ENCODE measurements around the gene YIPF5. TPM values are rescaled to one million over a fixed set of nuclear protein-coding genes. Genes with fewer than 3 reads are reported as not detected.

Gene YIPF5
- total RNA-seq (10 to 100 TPM; 57.6 to 64.8 TPM), total RNA-seq (45.0 to 293 (median 73.3) reads per million in 172 experiments)
- 21.4 TPM for polyA plus RNA-seq (2013, experiment 1 of 2)
- 25.8 TPM for polyA plus RNA-seq (2013, experiment 2 of 2)

DNA sequence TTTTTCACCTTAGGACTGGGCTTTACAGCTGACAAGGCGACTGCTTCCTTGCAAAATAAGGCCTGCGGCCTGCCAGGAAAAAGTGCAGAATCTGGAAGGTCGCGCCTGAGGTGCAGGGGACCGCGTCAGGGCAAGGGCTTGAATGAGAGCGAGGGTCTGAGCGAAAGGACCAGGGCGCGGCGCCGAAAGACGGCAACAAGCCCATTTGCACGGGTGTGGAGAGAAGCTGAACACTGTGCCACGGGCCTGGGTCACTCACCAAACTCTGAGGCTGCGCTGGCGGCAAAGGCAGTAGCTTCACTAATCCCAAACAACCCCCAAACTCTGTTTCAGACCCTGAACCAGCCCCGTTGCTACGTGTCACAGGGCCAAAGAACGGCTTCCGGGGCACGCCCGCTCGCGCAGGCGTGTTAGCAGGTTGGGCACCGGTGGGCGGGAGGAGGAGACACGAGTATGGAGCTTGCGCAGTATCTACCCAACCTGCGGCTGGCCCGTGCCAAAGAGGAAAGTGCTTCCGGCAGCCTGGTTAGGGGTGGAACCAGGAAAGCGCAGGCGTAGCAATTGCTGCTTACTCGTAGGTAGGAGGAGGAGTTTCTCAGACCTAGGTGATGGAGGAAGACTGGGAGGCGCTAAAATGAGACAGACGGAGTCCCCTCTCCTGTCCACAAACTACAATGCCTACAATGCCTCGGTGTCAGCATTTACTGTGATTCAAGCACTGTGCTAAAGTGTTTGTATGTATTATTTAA lies at the start of gene YIPF5, which contains the start of gene KCTD16:
Gene YIPF5 (minus strand): TSS at position 384 of the 749 bp plus-strand sequence. CDS start 704 bp downstream, outside the sequence.
Gene KCTD16 (plus strand): TSS at position 598 of the 749 bp plus-strand sequence.
- H3K4me3 Mint-ChIP-seq: peak within 1 kb of the TSS; percentile 95
- intact Hi-C loops (cut with DNase I, micrococcal nuclease): loop anchor here (1.0 to 5.0 kb wide), 3 partner anchors 14 to 1403 kb away; no protein-coding TSS in a partner anchor
- Histone ChIP-seq H3K4me1 (ENCODE audit: insufficient read depth, low read length) (peaks cover 11% of the 10 kb centered on the region), H3K4me3 (ENCODE audit: low read length) (peak within 1 kb of the TSS; percentile 79), H3K9me3 (ENCODE audit: control insufficient read depth in 1 of 2, insufficient read depth in 1 of 2, low read length in 2 of 2) (no peaks in the 10 kb centered on the region), H3K27ac (ENCODE audit: low read depth in 1 of 2, low read length in 2 of 2) (peak within 1 kb of the TSS; percentile 91), H3K27me3 (ENCODE audit: control insufficient read depth in 1 of 2, insufficient read depth in 2 of 2, low read length in 2 of 2) (no peaks in the 10 kb centered on the region), H3K36me3 (ENCODE audit: insufficient read depth, low read length) (peaks cover 22% of the 10 kb centered on the region)
- ATAC-seq (ENCODE audit: poor library complexity) (peak; percentile 96), DNase-seq (peak; percentile 93 to 99 (median 96))
- H3K9me3 Mint-ChIP-seq: no peaks in the 10 kb centered on the region
- H3K4me1 Mint-ChIP-seq (ENCODE audit: low read depth): peaks cover 53% of the 10 kb centered on the region
- H3K36me3 Mint-ChIP-seq (ENCODE audit: low read depth): peaks cover 49% of the 10 kb centered on the region
- H3K27ac Mint-ChIP-seq: peak within 1 kb of the TSS; percentile 95
- ChIA-PET POLR2A (interaction anchor here (0.6 to 4.4 kb wide), 13 partner anchors 9 to 1400 kb away, joined by 3 to 115 read pairs (median 4); partner anchors contain the start of genes ARHGAP26 and NR3C1), CTCF (interaction anchor here (0.7 to 1.9 kb wide), 8 partner anchors 10 to 33 kb away, joined by 3 to 10 read pairs (median 4); no protein-coding TSS in a partner anchor)
- no peaks in the 10 kb centered on the region for H3K27me3 Mint-ChIP-seq
- TF ChIP-seq, protein P1, sequence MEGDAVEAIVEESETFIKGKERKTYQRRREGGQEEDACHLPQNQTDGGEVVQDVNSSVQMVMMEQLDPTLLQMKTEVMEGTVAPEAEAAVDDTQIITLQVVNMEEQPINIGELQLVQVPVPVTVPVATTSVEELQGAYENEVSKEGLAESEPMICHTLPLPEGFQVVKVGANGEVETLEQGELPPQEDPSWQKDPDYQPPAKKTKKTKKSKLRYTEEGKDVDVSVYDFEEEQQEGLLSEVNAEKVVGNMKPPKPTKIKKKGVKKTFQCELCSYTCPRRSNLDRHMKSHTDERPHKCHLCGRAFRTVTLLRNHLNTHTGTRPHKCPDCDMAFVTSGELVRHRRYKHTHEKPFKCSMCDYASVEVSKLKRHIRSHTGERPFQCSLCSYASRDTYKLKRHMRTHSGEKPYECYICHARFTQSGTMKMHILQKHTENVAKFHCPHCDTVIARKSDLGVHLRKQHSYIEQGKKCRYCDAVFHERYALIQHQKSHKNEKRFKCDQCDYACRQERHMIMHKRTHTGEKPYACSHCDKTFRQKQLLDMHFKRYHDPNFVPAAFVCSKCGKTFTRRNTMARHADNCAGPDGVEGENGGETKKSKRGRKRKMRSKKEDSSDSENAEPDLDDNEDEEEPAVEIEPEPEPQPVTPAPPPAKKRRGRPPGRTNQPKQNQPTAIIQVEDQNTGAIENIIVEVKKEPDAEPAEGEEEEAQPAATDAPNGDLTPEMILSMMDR (IDR thresholded peaks at IDR 0.05): no peak

DNA sequence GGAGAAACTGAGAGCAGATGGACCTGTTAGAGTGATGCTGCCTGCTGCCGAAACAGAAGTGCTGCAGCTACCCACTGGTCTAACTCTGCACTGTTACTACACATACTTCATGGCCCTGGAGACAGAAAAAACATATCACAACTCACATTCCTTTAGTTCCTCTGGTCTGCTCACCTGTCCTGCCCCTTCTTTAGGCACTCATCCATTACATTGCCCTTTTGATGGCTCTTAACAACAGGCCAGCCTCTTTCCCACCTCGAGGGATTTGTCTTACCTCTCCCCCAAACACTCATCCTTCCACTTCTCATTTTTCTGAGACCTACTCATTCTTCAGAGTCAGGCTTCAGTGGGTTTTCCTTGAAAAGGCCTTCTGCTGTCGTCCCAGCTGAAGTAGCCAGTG lies 49.4 kb upstream of the YIPF5 start:
- ChIA-PET CTCF (no interaction called here), POLR2A (no interaction called here)
- Histone ChIP-seq H3K36me3 (ENCODE audit: insufficient read depth, low read length) (no peaks in the 10 kb centered on the region), H3K27me3 (ENCODE audit: control insufficient read depth in 1 of 2, insufficient read depth in 2 of 2, low read length in 2 of 2) (peaks cover 3 to 4% of the 10 kb centered on the region in 2 experiments), H3K27ac (ENCODE audit: low read depth in 1 of 2, low read length in 2 of 2) (no peak overlapping the region), H3K9me3 (ENCODE audit: control insufficient read depth in 1 of 2, insufficient read depth in 1 of 2, low read length in 2 of 2) (no peaks in the 10 kb centered on the region), H3K4me3 (ENCODE audit: low read length) (no peak overlapping the region), H3K4me1 (ENCODE audit: insufficient read depth, low read length) (no peaks in the 10 kb centered on the region)
- H3K27me3 Mint-ChIP-seq: peaks cover 15% of the 10 kb centered on the region
- no peaks in the 10 kb centered on the region for H3K36me3 Mint-ChIP-seq (ENCODE audit: low read depth)
- no peak overlapping the region for H3K4me3 Mint-ChIP-seq
- no peak for DNase-seq
- intact Hi-C loops (cut with DNase I, micrococcal nuclease): loop anchor here in 1 of 2 experiments (5.0 kb wide), 1 partner anchor 1597 kb away; no protein-coding TSS in a partner anchor
- ATAC-seq (ENCODE audit: poor library complexity): no peak
- no peaks in the 10 kb centered on the region for H3K9me3 Mint-ChIP-seq
- no peak overlapping the region for H3K27ac Mint-ChIP-seq
- TF ChIP-seq, protein P1 (IDR thresholded peaks at IDR 0.05): no peak
- H3K4me1 Mint-ChIP-seq (ENCODE audit: low read depth): no peaks in the 10 kb centered on the region

DNA sequence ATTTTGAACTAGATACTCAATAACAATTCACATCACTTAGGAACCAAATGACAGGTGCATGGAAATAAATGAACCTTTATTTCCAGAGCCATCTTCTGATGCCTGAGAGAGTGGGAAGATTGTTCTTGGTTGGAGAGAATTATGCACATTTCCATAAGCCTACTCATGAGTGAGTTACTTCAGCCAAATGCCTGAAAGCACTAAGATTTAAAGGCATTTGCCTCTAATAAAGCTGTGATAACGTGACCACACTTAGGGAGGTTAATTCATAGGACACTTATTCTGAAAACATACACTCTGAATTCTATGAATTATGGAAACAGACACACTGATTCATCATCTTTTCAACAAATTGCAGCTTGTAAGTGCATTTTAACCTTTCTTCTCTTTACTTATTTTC lies 40.2 kb upstream of the YIPF5 start:
- ChIA-PET CTCF (no interaction called here), POLR2A (no interaction called here)
- Mint-ChIP-seq H3K9me3 (no peaks in the 10 kb centered on the region), H3K4me1 (ENCODE audit: low read depth) (peaks cover 1% of the 10 kb centered on the region), H3K27me3 (peaks cover 70% of the 10 kb centered on the region), H3K27ac (no peak overlapping the region), H3K4me3 (no peak overlapping the region), H3K36me3 (ENCODE audit: low read depth) (no peaks in the 10 kb centered on the region)
- DNase-seq (no peak), ATAC-seq (ENCODE audit: poor library complexity) (no peak)
- no peaks in the 10 kb centered on the region for H3K36me3 ChIP-seq (ENCODE audit: insufficient read depth, low read length)
- intact Hi-C loops (cut with DNase I, micrococcal nuclease): no loop called here
- H3K4me3 ChIP-seq (ENCODE audit: low read length): no peak overlapping the region
- H3K4me1 ChIP-seq (ENCODE audit: insufficient read depth, low read length): no peaks in the 10 kb centered on the region
- TF ChIP-seq, protein P1 (IDR thresholded peaks at IDR 0.05): no peak
- H3K27ac ChIP-seq (ENCODE audit: low read depth in 1 of 2, low read length in 2 of 2): no peak overlapping the region
- H3K27me3 ChIP-seq (ENCODE audit: control insufficient read depth in 1 of 2, insufficient read depth in 2 of 2, low read length in 2 of 2): peaks cover 14 to 39% of the 10 kb centered on the region in 2 experiments
- H3K9me3 ChIP-seq (ENCODE audit: control insufficient read depth in 1 of 2, insufficient read depth in 1 of 2, low read length in 2 of 2): no peaks in the 10 kb centered on the region

Measured in CD4-positive, alpha-beta T cell (primary cell).